Psoas muscle (tissue), 8 donors: ENCODE data around the gene DMRT2. TPM values are rescaled to one million over a fixed set of nuclear protein-coding genes. Genes with fewer than 3 reads are reported as not detected.

Source experiments
- ATAC-seq, 4 donors: fragments of 200-7000 bp; cut with Tn5 transposase; one replicate each; pipeline ENCODE4 v1.9.1; 2020; ENCODE audit warnings: moderate library complexity in 3 of 4, mild to moderate bottlenecking in 2 of 4
- DNase-seq, 2 donors: peaks; one replicate each; pipeline ENCODE4 v3.0.0-alpha.2; 2020
- H3K27ac ChIP-seq: fragments of 200-600 bp; one replicate; pipeline ENCODE4 v1.8.0; 2022
- H3K27me3 ChIP-seq, 3 donors: fragments of 200-600 bp in 1 of 3; one replicate each; pipeline versions ENCODE4 v1.6.1 to v1.8.0; 2013 to 2022; ENCODE audit warnings: low read length in 2 of 3, mild to moderate bottlenecking in 2 of 3, moderate library complexity in 1 of 3; ENCODE audit not compliant: insufficient read depth in 3 of 3
- H3K36me3 ChIP-seq, 2 donors: fragments of 200-600 bp in 1 of 2; one replicate each; pipeline versions ENCODE4 v1.6.1 to v1.8.0; 2013 to 2022; ENCODE audit warnings: low read depth in 1 of 2, mild to moderate bottlenecking in 1 of 2, moderate library complexity in 1 of 2; ENCODE audit not compliant: insufficient read depth in 1 of 2
- H3K4me1 ChIP-seq: fragments of 200-600 bp; one replicate; pipeline ENCODE4 v1.8.0; 2022
- H3K4me3 ChIP-seq: fragments of 200-600 bp; one replicate; pipeline ENCODE4 v1.8.0; 2022; ENCODE audit warnings: mild to moderate bottlenecking
- H3K9me3 ChIP-seq: fragments of 200-600 bp; one replicate; pipeline ENCODE4 v1.8.0; 2022
- CTCF ChIP-seq: fragments of 200-600 bp; IDR thresholded peaks from one replicate; pipeline ENCODE4 v1.8.0; 2022; ENCODE audit warnings: antibody characterized with exemption
- WGBS, 3 donors: extraction: QIAGEN DNeasy Blood & Tissue Kit; methylation state at CpG; one replicate each; pipeline versions ENCODE4 v1.1.6 to v1.1.7; 2013; 5-methylcytosine and 5-hydroxymethylcytosine counted together
- intact Hi-C, 2 donors: fragments of 100-400 bp; cut with DNase I; formaldehyde crosslinking; loops; one replicate each; pipeline versions ENCODE4 v1.11.0 to v1.14.2; 2022
- polyA plus RNA-seq, 3 donors: library from polyadenylated mRNA; stranded (reverse); fragments of 200-250 nt; gene quantifications; one replicate each; pipeline ENCODE4 v1.2.3, GENCODE V29; 2013
- total RNA-seq, 4 donors: library from RNA; stranded (reverse); fragmentation: NEBNext Ultra II Directional in 2 of 4; extraction: Animal tissue kit (Norgen Biotek cat#: 25700) in 2 of 4; gene quantifications; one replicate each; pipeline versions ENCODE4 v1.2.1 to v1.2.4, GENCODE V29; 2021 to 2023
- donor health status: healthy with polysubstance abuse.
- donor health status: DM: no; HTN: no; CAD: no; lungs with moderate emphysema.
- donor health status: Bipolar disorder and iron deficiency.
- donor health status: healthy.
- donor health status: DM: yes; HTN: yes; CAD: no.
- donor health status: DM: no; HTN: no; CAD: no.
- donor health status: DM: no; HTN: no; CAD: no.
- donor health status: DM: yes; HTN: yes; CAD: no.

Gene DMRT2
- total and polyA plus RNA-seq, 7 donors: 0.43 to 6.8 (median 1.9) TPM

- ATAC-seq (no peak), DNase-seq (no peak)
- Histone ChIP-seq H3K27ac (no peak overlapping the region), H3K36me3 (no peaks in the 10 kb centered on the region), H3K27me3 (peaks cover 0 to 55% (median 0%) of the 10 kb centered on the region in 3 donors), H3K9me3 (no peaks in the 10 kb centered on the region), H3K4me1 (no peaks in the 10 kb centered on the region), H3K4me3 (no peak overlapping the region)
- 33 to 53% (median 35%) methylated on average over 5 of the region's 5 CpGs for WGBS, 3 donors
- intact Hi-C loops: no loop called here
- TF ChIP-seq CTCF: no peak
These were observed 5.0 kb downstream of the DMRT2 start for GRCh38 chr9:1055166-1055565.

GRCh38 chr9:1057910-1058309, 7.8 kb downstream of the DMRT2 start:
- peak in 1 of 4 donors; percentile 49 for ATAC-seq
- no peak overlapping the region for H3K27ac ChIP-seq
- H3K27me3 ChIP-seq: peaks cover 0 to 40% (median 0%) of the 10 kb centered on the region in 3 donors
- H3K9me3 ChIP-seq: no peaks in the 10 kb centered on the region
- no peaks in the 10 kb centered on the region for H3K36me3 ChIP-seq
- WGBS, 3 donors: 40 to 52% (median 51%) methylated on average over 3 of the region's 3 CpGs
- DNase-seq: no peak
- no peaks in the 10 kb centered on the region for H3K4me1 ChIP-seq
- intact Hi-C loops: no loop called here
- no peak for TF ChIP-seq CTCF
- no peak overlapping the region for H3K4me3 ChIP-seq

GRCh38 chr9:1058826-1059487, 8.8 kb downstream of the DMRT2 start:
- Histone ChIP-seq H3K4me3 (no peak overlapping the region), H3K9me3 (no peaks in the 10 kb centered on the region), H3K36me3 (no peaks in the 10 kb centered on the region), H3K27me3 (peaks cover 0 to 29% (median 0%) of the 10 kb centered on the region in 3 donors), H3K27ac (no peak overlapping the region), H3K4me1 (no peaks in the 10 kb centered on the region)
- DNase-seq (no peak), ATAC-seq (no peak)
- TF ChIP-seq CTCF: no peak
- intact Hi-C loops: no loop called here
- WGBS, 3 donors: 63 to 78% (median 64%) methylated on average over 6 of the region's 6 CpGs

- DNase-seq (no peak), ATAC-seq (no peak)
- no peak for TF ChIP-seq CTCF
- intact Hi-C loops: no loop called here
- Histone ChIP-seq H3K36me3 (no peaks in the 10 kb centered on the region), H3K27ac (no peak overlapping the region), H3K9me3 (peaks cover 3% of the 10 kb centered on the region), H3K27me3 (peaks cover 0 to 4% (median 0%) of the 10 kb centered on the region in 3 donors), H3K4me3 (no peak overlapping the region), H3K4me1 (no peaks in the 10 kb centered on the region)
- WGBS, 3 donors: 38 to 66% (median 43%) methylated on average over 2 of the region's 2 CpGs
These were observed 15.0 kb downstream of the DMRT2 start for GRCh38 chr9:1065130-1065529.

GRCh38 chr9:1070692-1071091, 20.5 kb downstream of the DMRT2 start:
- WGBS, 3 donors: 44 to 58% (median 45%) methylated on average over 3 of the region's 3 CpGs
- ATAC-seq (no peak), DNase-seq (no peak)
- Histone ChIP-seq H3K9me3 (peaks cover 3% of the 10 kb centered on the region), H3K4me1 (no peaks in the 10 kb centered on the region), H3K4me3 (no peak overlapping the region), H3K27me3 (peaks cover 0 to 11% (median 0%) of the 10 kb centered on the region in 3 donors), H3K36me3 (no peaks in the 10 kb centered on the region), H3K27ac (no peak overlapping the region)
- no peak for TF ChIP-seq CTCF
- intact Hi-C loops: no loop called here
